ENCODE results near the gene DUSP3. TPM values are rescaled to one million over a fixed set of nuclear protein-coding genes. Genes with fewer than 3 reads are reported as not detected.

Gene DUSP3
- 68.7 TPM for polyA plus RNA-seq
- long read RNA-seq, donor 1, full-length matches to known transcripts, result 16 of 16 reads
- long read RNA-seq, donor 1, partial matches to known transcripts, result 0 of 16 reads
- long read RNA-seq, donor 1, other reads (novel, unspliced or antisense), result 0 of 16 reads
- long read RNA-seq, donor 2, full-length matches to known transcripts, result 36 of 41 reads
- long read RNA-seq, donor 2, partial matches to known transcripts, result 0 of 41 reads
- long read RNA-seq, donor 2, other reads (novel, unspliced or antisense), result 5 of 41 reads
- long read RNA-seq, donor 3, result 0 reads
- long read RNA-seq, donor 4, full-length matches to known transcripts, result 4 of 4 reads
- long read RNA-seq, donor 4, partial matches to known transcripts, result 0 of 4 reads
- long read RNA-seq, donor 4, other reads (novel, unspliced or antisense), result 0 of 4 reads
- long read RNA-seq, donor 5, full-length matches to known transcripts, result 15 of 15 reads
- long read RNA-seq, donor 5, partial matches to known transcripts, result 0 of 15 reads
- long read RNA-seq, donor 5, other reads (novel, unspliced or antisense), result 0 of 15 reads
- long read RNA-seq, donor 6, full-length matches to known transcripts, result 47 of 53 reads
- long read RNA-seq, donor 6, partial matches to known transcripts, result 0 of 53 reads
- long read RNA-seq, donor 6, other reads (novel, unspliced or antisense), result 6 of 53 reads
- long read RNA-seq, donor 7, full-length matches to known transcripts, result 19 of 19 reads
- long read RNA-seq, donor 7, partial matches to known transcripts, result 0 of 19 reads
- long read RNA-seq, donor 7, other reads (novel, unspliced or antisense), result 0 of 19 reads
- long read RNA-seq, donor 8, full-length matches to known transcripts, result 40 of 40 reads
- long read RNA-seq, donor 8, partial matches to known transcripts, result 0 of 40 reads
- long read RNA-seq, donor 8, other reads (novel, unspliced or antisense), result 0 of 40 reads
- long read RNA-seq, donor 9, full-length matches to known transcripts, result 26 of 26 reads
- long read RNA-seq, donor 9, partial matches to known transcripts, result 0 of 26 reads
- long read RNA-seq, donor 9, other reads (novel, unspliced or antisense), result 0 of 26 reads
- long read RNA-seq, donor 10, full-length matches to known transcripts, result 37 of 45 reads
- long read RNA-seq, donor 10, partial matches to known transcripts, result 8 of 45 reads
- long read RNA-seq, donor 10, other reads (novel, unspliced or antisense), result 0 of 45 reads
- long read RNA-seq, donor 11, full-length matches to known transcripts, result 35 of 40 reads
- long read RNA-seq, donor 11, partial matches to known transcripts, result 5 of 40 reads
- long read RNA-seq, donor 11, other reads (novel, unspliced or antisense), result 0 of 40 reads

GRCh38 chr17:43778337-43779144 lies at the start of gene DUSP3:
Gene DUSP3, minus strand, starts transcription at chr17:43778977. Its CDS starts 53 bp downstream, at chr17:43778924.
- Histone ChIP-seq H3K27me3 (ENCODE audit: control insufficient read depth, insufficient read depth, low read length) (peaks cover 8% of the 10 kb centered on the region), H3K9me3 (ENCODE audit: control insufficient read depth, low read depth, low read length) (no peaks in the 10 kb centered on the region), H3K36me3 (ENCODE audit: control insufficient read depth, insufficient read depth, low read length) (peaks cover 34% of the 10 kb centered on the region), H3K4me3 (ENCODE audit: low read length) (peak within 1 kb of the TSS; percentile 86), H3K4me1 (ENCODE audit: control insufficient read depth, insufficient read depth, low read length) (peaks cover 21% of the 10 kb centered on the region), H3K27ac (ENCODE audit: low read length) (peak within 1 kb of the TSS; percentile 97)
- WGBS (ENCODE audit: insufficient coverage, low lambda C conversion rate), result no CpG with 5 or more reads among the region's 100 CpGs
- peak; percentile 96 for DNase-seq

GRCh38 chr17:43827596-43827995 lies 48.8 kb upstream of the DUSP3 start:
- no CpG with 5 or more reads among the region's 9 CpGs for WGBS (ENCODE audit: insufficient coverage, low lambda C conversion rate)
- Histone ChIP-seq H3K27me3 (ENCODE audit: control insufficient read depth, insufficient read depth, low read length) (peaks cover 11% of the 10 kb centered on the region), H3K36me3 (ENCODE audit: control insufficient read depth, insufficient read depth, low read length) (no peaks in the 10 kb centered on the region), H3K4me3 (ENCODE audit: low read length) (no peak overlapping the region), H3K9me3 (ENCODE audit: control insufficient read depth, low read depth, low read length) (no peaks in the 10 kb centered on the region), H3K4me1 (ENCODE audit: control insufficient read depth, insufficient read depth, low read length) (no peaks in the 10 kb centered on the region), H3K27ac (ENCODE audit: low read length) (no peak overlapping the region)
- no peak for DNase-seq

GRCh38 chr17:43826206-43826605 lies 47.4 kb upstream of the DUSP3 start:
- no peak overlapping the region for H3K27ac ChIP-seq (ENCODE audit: low read length)
- no peaks in the 10 kb centered on the region for H3K36me3 ChIP-seq (ENCODE audit: control insufficient read depth, insufficient read depth, low read length)

GRCh38 chr17:43825567-43825966 lies 46.8 kb upstream of the DUSP3 start:
- DNase-seq, result no peak
- Histone ChIP-seq H3K4me3 (ENCODE audit: low read length) (no peak overlapping the region), H3K36me3 (ENCODE audit: control insufficient read depth, insufficient read depth, low read length) (no peaks in the 10 kb centered on the region), H3K4me1 (ENCODE audit: control insufficient read depth, insufficient read depth, low read length) (no peaks in the 10 kb centered on the region), H3K27ac (ENCODE audit: low read length) (no peak overlapping the region), H3K9me3 (ENCODE audit: control insufficient read depth, low read depth, low read length) (no peaks in the 10 kb centered on the region), H3K27me3 (ENCODE audit: control insufficient read depth, insufficient read depth, low read length) (no peaks in the 10 kb centered on the region)
- WGBS (ENCODE audit: insufficient coverage, low lambda C conversion rate), result 100% methylated on average over 4 of the region's 12 CpGs

More at GRCh38 chr17:43826206-43826605, 47.4 kb upstream of the DUSP3 start:
- H3K4me3 ChIP-seq (ENCODE audit: low read length), result no peak overlapping the region
- no CpG with 5 or more reads among the region's 7 CpGs for WGBS (ENCODE audit: insufficient coverage, low lambda C conversion rate)
- H3K4me1 ChIP-seq (ENCODE audit: control insufficient read depth, insufficient read depth, low read length), result no peaks in the 10 kb centered on the region
- H3K9me3 ChIP-seq (ENCODE audit: control insufficient read depth, low read depth, low read length), result no peaks in the 10 kb centered on the region
- H3K27me3 ChIP-seq (ENCODE audit: control insufficient read depth, insufficient read depth, low read length), result peaks cover under 1% of the 10 kb centered on the region
- no peak for DNase-seq

GRCh38 chr17:43823350-43824084 lies 44.7 kb upstream of the DUSP3 start:
- Histone ChIP-seq H3K9me3 (ENCODE audit: control insufficient read depth, low read depth, low read length) (no peaks in the 10 kb centered on the region), H3K4me3 (ENCODE audit: low read length) (no peak overlapping the region), H3K27me3 (ENCODE audit: control insufficient read depth, insufficient read depth, low read length) (no peaks in the 10 kb centered on the region), H3K36me3 (ENCODE audit: control insufficient read depth, insufficient read depth, low read length) (no peaks in the 10 kb centered on the region), H3K27ac (ENCODE audit: low read length) (no peak overlapping the region), H3K4me1 (ENCODE audit: control insufficient read depth, insufficient read depth, low read length) (no peaks in the 10 kb centered on the region)
- WGBS (ENCODE audit: insufficient coverage, low lambda C conversion rate), result no CpG with 5 or more reads among the region's 10 CpGs
- DNase-seq, result no peak

- DNase-seq, result no peak
- Histone ChIP-seq H3K9me3 (ENCODE audit: control insufficient read depth, low read depth, low read length) (no peaks in the 10 kb centered on the region), H3K27me3 (ENCODE audit: control insufficient read depth, insufficient read depth, low read length) (no peaks in the 10 kb centered on the region), H3K4me1 (ENCODE audit: control insufficient read depth, insufficient read depth, low read length) (no peaks in the 10 kb centered on the region), H3K36me3 (ENCODE audit: control insufficient read depth, insufficient read depth, low read length) (no peaks in the 10 kb centered on the region), H3K27ac (ENCODE audit: low read length) (no peak overlapping the region), H3K4me3 (ENCODE audit: low read length) (no peak overlapping the region)
- WGBS (ENCODE audit: insufficient coverage, low lambda C conversion rate), result no CpG with 5 or more reads among the region's 5 CpGs
Measured at GRCh38 chr17:43822570-43823190, 43.9 kb upstream of the DUSP3 start.

- Histone ChIP-seq H3K27ac (ENCODE audit: low read length) (no peak overlapping the region), H3K27me3 (ENCODE audit: control insufficient read depth, insufficient read depth, low read length) (no peaks in the 10 kb centered on the region), H3K9me3 (ENCODE audit: control insufficient read depth, low read depth, low read length) (no peaks in the 10 kb centered on the region), H3K4me3 (ENCODE audit: low read length) (no peak overlapping the region), H3K4me1 (ENCODE audit: control insufficient read depth, insufficient read depth, low read length) (peaks cover 4% of the 10 kb centered on the region), H3K36me3 (ENCODE audit: control insufficient read depth, insufficient read depth, low read length) (no peaks in the 10 kb centered on the region)
- no CpG with 5 or more reads among the region's 14 CpGs for WGBS (ENCODE audit: insufficient coverage, low lambda C conversion rate)
- DNase-seq, result no peak
Measured at GRCh38 chr17:43820759-43821158, 42.0 kb upstream of the DUSP3 start.

GRCh38 chr17:43818966-43819365 lies 40.2 kb upstream of the DUSP3 start:
- Histone ChIP-seq H3K4me3 (ENCODE audit: low read length) (no peak overlapping the region), H3K9me3 (ENCODE audit: control insufficient read depth, low read depth, low read length) (no peaks in the 10 kb centered on the region)

GRCh38 chr17:43817826-43818225 lies 39.0 kb upstream of the DUSP3 start:
- H3K4me1 ChIP-seq (ENCODE audit: control insufficient read depth, insufficient read depth, low read length), result peaks cover 4% of the 10 kb centered on the region
- DNase-seq, result no peak
- peaks cover 2% of the 10 kb centered on the region for H3K36me3 ChIP-seq (ENCODE audit: control insufficient read depth, insufficient read depth, low read length)
- H3K27me3 ChIP-seq (ENCODE audit: control insufficient read depth, insufficient read depth, low read length), result no peaks in the 10 kb centered on the region
- H3K9me3 ChIP-seq (ENCODE audit: control insufficient read depth, low read depth, low read length), result no peaks in the 10 kb centered on the region
- H3K4me3 ChIP-seq (ENCODE audit: low read length), result no peak overlapping the region
- WGBS (ENCODE audit: insufficient coverage, low lambda C conversion rate), result no CpG with 5 or more reads among the region's 9 CpGs
- H3K27ac ChIP-seq (ENCODE audit: low read length), result no peak overlapping the region

More at GRCh38 chr17:43818966-43819365, 40.2 kb upstream of the DUSP3 start:
- DNase-seq, result no peak
- Histone ChIP-seq H3K27ac (ENCODE audit: low read length) (no peak overlapping the region), H3K27me3 (ENCODE audit: control insufficient read depth, insufficient read depth, low read length) (no peaks in the 10 kb centered on the region), H3K36me3 (ENCODE audit: control insufficient read depth, insufficient read depth, low read length) (no peaks in the 10 kb centered on the region), H3K4me1 (ENCODE audit: control insufficient read depth, insufficient read depth, low read length) (peaks cover 4% of the 10 kb centered on the region)
- WGBS (ENCODE audit: insufficient coverage, low lambda C conversion rate), result no CpG with 5 or more reads among the region's 5 CpGs

Data from large intestine (tissue), 12 donors.